AG09319 (cell line): ENCODE results near the gene VPS26C.

Experiments used
- DNase-seq: peaks from one replicate; pipeline ENCODE4 v3.0.0-alpha.2; 2010; ENCODE audit warnings: low read depth; ENCODE audit errors: extremely low read depth
- TF ChIP-seq, protein P1 (sequence below): IDR thresholded peaks from 2 replicates; pipeline ENCODE4 v1.5.1; 2011; ENCODE audit warnings: low read depth, mild to moderate bottlenecking, inconsistent platforms, low read length, moderate library complexity

VPS26C gene

DNA sequence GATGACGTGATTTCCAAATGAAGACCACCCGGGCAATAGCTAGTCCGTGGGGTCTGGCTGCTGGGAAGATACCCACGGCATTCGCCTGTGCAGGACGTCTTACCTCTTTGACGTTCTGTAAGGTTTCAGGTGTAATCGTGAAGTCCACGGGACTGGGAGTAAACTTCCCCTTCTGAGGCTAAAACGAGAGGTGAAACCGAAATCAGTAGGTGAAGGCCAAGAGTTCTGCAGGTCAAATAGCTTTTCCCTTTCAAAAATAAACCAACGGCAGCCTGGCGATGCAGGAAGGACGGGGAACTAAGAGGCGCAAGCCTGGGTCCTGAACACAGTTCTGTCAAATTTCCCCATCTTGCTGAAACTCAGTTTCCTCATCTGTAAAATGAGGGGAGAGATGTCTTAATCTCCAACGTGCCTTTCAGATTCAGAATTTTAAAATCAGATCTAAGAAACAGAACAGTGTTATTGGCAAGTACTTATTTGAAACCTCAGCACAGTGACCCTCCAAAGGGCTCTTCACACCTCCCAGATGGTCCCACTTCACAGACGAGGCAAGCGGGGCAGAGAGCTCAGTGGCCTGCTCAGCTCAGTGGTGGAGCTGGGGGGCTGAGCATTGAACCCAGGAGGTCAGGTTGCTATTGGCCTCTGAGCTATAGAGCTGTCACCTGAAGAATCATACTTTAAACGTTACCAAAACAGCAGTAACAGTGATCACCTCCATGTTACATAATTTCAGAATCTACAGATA, 34.7 kb downstream of the VPS26C start:
- DNase-seq = no peak
- TF ChIP-seq, protein P1, sequence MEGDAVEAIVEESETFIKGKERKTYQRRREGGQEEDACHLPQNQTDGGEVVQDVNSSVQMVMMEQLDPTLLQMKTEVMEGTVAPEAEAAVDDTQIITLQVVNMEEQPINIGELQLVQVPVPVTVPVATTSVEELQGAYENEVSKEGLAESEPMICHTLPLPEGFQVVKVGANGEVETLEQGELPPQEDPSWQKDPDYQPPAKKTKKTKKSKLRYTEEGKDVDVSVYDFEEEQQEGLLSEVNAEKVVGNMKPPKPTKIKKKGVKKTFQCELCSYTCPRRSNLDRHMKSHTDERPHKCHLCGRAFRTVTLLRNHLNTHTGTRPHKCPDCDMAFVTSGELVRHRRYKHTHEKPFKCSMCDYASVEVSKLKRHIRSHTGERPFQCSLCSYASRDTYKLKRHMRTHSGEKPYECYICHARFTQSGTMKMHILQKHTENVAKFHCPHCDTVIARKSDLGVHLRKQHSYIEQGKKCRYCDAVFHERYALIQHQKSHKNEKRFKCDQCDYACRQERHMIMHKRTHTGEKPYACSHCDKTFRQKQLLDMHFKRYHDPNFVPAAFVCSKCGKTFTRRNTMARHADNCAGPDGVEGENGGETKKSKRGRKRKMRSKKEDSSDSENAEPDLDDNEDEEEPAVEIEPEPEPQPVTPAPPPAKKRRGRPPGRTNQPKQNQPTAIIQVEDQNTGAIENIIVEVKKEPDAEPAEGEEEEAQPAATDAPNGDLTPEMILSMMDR = no peak

- DNase-seq = no peak
- TF ChIP-seq, protein P1 = no peak
Observed at GRCh38 chr21:37231671-37232070, 35.5 kb downstream of the VPS26C start.

GRCh38 chr21:37231249-37231645, 35.9 kb downstream of the VPS26C start:
- TF ChIP-seq, protein P1 = no peak
- no peak for DNase-seq

DNA sequence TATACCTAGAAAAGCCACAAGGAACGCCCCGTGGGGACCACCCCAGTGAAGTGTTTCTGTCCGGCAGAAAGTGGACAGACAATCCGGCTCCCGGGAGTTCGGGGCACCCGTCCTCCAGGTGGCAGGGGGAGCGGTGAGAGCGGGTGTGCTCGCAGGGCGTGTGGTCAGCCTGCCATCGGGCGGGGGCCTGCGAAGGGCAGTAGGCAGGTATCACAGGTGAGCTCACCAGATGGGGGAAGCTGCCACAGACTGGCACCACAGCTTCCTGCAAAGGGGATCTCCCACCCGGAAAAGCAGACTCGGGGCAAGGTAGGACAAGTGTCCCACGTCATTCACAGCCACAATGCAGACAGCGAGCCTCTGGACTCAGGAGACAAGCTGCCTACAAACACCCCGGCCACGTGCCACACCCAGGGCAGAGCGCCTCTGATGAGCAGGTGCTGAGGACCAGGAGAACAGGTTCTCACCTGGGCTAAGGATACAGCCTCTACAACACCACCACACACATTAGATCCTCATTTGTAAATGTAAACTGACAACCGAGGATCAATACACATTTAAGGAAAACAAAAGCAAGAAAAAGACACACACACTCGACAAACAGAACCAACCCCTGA, 36.4 kb downstream of the VPS26C start:
- DNase-seq = no peak
- TF ChIP-seq, protein P1 = no peak

- TF ChIP-seq, protein P1 = no peak
- DNase-seq = no peak
Observed at GRCh38 chr21:37228003-37228400, 39.1 kb downstream of the VPS26C start.

GRCh38 chr21:37227071-37228002, 39.8 kb downstream of the VPS26C start:
- TF ChIP-seq, protein P1 = no peak
- DNase-seq = no peak
